NCI-H1694 (cell line): ENCODE measurements around the gene WBP2.
"Not testable (repeated sequence)": the region's sequence is repeated elsewhere in the genome, so short reads cannot be mapped to it uniquely, and the experiment has no call there.

ENCODE experiments used
- DNase-seq: peaks from one replicate; lab custom pipeline; 2025; lab: John Stamatoyannopoulos, UW

Gene WBP2

GRCh38 chr17:75865404-75866188 lies 10.5 kb upstream of the WBP2 start:
- not testable (repeated sequence) for DNase-seq

- DNase-seq: not testable (repeated sequence)
Observed at GRCh38 chr17:75864887-75865286, 9.8 kb upstream of the WBP2 start.

- DNase-seq: no peak
Observed at GRCh38 chr17:75864448-75864871, 9.3 kb upstream of the WBP2 start.

- no peak for DNase-seq
Observed at GRCh38 chr17:75861927-75862317, 6.8 kb upstream of the WBP2 start.

GRCh38 chr17:75859358-75859757 lies 4.2 kb upstream of the WBP2 start:
- DNase-seq: not testable (repeated sequence)

GRCh38 chr17:75856062-75856756 lies 1.1 kb upstream of the WBP2 start:
- DNase-seq: no peak

- DNase-seq: no peak
Observed at GRCh38 chr17:75854881-75855309, 240 bp downstream of the WBP2 start.

DNA sequence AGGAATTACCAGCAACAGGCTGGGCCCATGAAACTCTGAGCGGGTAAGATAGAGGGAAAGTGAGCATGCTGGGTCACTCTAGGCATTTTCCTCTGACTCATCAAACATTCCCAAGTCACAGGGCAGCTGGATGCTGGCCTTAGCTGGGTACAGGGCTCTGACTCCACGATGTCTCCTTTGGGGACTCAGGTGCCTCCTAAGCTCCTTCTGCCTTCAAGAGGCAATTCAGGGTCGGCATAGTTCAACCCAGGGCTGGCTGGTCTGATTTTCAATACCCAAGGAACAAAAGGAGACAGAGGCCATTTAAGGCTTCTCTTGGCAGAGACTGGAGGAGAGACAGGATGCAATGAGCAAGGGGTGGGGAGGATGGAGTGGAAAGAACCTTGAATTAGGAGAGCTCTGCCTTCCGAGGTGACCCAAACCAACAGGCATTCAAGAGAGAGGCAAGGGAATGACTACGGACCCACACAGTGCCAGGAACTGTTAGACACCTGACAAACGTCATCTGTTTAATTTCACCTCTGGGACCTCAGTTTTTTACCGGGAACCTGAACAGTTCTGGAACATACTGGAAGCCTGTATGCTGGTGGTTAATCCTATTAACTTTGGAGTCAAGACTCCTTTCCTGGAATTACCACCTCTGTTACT lies 910 bp downstream of the WBP2 start:
- DNase-seq: no peak

DNA sequence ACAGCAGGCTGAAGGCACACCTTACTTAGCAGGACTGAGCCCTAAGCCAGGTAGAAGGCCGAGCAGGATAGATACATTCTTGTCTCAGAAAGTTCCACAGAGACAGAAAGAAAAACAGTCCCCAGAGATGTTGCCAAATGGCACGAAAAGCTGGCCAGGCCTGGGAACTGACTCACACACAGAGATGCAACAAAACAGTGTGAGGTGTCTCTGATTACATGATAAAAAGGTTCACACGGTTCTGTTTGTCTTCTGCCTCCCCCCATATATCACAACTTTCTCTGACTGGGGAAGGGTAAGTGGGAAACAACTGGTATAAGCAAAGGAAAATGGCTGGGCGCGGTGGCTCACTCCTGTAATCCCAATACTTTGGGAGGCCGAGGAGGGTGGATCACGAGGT lies 1.7 kb downstream of the WBP2 start:
- no peak for DNase-seq

DNA sequence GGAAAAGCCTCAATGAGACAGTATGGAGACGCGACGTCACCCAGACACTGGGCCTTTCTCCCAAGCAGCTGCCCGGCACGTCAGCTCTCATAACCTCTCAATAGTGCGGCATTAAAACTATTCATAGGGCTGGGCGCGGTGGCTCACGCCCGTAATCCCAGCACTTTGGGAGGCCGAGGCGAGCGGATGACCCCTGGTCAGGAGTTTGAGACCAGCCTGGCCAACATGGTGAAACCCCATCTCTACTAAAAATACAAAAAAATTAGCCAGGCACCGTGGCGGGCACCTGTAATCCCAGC lies 3.5 kb downstream of the WBP2 start:
- DNase-seq: not testable (repeated sequence)

DNA sequence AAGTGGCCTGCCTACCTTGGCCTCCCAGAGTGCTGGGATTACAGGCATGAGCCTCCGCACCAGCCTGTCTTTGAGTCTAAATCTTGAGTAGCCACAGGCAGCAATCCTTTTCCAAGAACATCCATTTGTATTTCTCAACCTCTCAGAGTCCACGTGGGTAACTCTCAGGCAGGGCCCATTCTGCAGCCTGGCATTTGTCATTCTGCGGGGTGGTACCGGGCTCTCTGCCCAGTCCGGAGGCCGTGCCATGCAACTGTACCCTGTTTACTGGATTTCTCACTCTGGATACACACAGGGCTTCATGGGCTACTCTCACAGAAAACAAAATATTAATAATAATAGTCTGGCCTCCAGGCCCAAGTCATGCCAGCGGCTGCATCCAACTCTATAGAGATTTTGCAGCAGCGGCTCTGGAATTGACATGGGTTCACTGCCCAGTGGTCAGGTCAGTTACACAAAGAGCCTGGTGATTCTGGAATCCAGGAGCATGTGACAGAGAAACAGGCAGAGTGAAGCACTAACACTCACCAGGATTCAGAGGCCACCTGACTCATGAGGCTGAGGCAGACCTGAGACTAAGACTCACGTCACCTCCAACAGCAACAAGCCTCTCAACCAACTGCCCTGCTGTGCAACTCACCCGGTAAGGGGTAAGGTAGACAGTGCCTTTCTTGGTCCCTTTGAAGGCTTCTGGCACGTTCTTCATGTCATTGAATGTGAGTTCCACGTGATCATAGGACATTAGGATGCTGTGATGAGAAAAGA lies 4.0 kb downstream of the WBP2 start:
- no peak for DNase-seq

DNA sequence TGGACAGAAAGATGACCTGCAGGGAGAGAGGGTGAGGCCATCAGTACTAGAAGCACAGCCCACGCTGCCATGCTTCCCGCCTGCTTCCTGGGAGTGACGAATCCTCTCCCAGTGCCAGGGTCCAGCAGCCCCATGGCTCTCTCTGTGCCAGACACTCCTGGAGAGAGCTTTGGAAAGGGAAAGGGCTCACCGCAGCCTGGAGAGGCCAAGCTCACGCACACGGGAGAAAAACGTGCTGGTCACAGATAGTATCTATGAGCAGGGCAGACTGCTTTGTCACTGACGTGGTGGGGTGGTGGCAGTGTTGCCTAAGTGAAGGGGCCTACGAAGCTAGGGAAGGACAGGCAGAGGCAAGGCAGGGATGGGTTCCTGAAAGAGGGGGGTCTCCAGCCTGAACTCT lies 5.4 kb downstream of the WBP2 start:
- DNase-seq: no peak

- DNase-seq: no peak
Observed at GRCh38 chr17:75849279-75849646, 5.9 kb downstream of the WBP2 start.

- DNase-seq: peak; percentile 64
Observed at GRCh38 chr17:75848523-75849278, 6.4 kb downstream of the WBP2 start.

- no peak for DNase-seq
Observed at GRCh38 chr17:75847614-75848522, 7.3 kb downstream of the WBP2 start.

DNA sequence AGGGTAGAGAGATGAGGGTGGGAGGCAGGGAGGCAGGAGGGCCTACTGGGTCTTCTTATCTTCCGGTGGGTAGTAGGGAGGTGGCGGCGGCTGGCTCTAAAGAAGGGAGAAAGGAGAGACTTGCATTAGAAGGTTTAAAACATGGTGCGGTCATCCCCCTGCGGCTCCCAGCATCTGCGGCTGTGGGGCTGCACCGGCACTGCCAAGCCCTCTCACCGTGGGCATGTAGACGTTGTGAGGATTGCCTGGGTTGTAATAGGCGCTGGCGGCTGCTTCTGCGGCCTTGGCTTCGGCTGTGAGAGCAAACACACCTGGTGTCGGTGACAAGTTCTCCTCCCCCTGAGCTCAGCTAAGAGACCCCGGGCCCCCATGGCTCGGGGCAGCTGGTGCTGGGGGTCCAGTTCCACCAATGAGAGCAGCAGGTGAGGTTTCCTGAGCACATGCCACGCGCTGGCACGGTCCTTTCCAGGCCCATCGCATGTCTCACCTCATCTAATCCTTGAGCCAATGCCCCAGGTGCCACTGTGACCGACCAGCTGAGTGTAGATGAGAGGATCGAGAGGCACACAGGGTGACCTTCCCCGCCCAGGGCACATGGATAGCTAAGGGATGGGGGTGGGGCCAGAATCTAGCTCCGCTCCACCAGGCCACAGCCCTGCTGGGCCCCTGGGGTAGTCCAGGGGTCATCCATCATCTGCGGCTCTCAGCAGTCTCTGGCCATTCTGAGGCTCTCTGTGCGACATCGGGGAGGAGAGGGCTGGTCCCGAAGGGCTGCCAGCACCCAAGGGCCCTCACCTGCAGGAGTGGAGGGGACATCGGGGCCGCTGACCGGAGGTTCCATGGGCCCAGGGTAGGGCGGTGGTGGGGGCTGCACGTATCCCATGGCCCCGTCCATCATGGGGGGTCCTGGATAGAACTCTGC lies 8.2 kb downstream of the WBP2 start:
- DNase-seq: no peak

GRCh38 chr17:75845933-75846691 lies 9.0 kb downstream of the WBP2 start:
- DNase-seq: no peak

- peak; percentile 10 for DNase-seq
Observed at GRCh38 chr17:75845058-75845711, 9.9 kb downstream of the WBP2 start.
